AG08395 (cell line): ENCODE data around the gene CFAP410.

ENCODE experiments used
- DNase-seq: peaks from one replicate; pipeline ENCODE4 v3.0.0; 2012; ENCODE audit warnings: mixed read lengths, low spot score

CFAP410 gene

GRCh38 chr21:44338971-44339910, at the start of gene CFAP410:
CFAP410 (minus strand) TSS chr21:44339390; CDS start chr21:44339194, 196 bp downstream.
- peak; percentile 98 for DNase-seq

- DNase-seq, result no peak
Measured at GRCh38 chr21:44384968-44385367, 45.8 kb upstream of the CFAP410 start.

GRCh38 chr21:44383216-44383615, 44.0 kb upstream of the CFAP410 start:
- no peak for DNase-seq

GRCh38 chr21:44382536-44382935, 43.3 kb upstream of the CFAP410 start:
- no peak for DNase-seq

GRCh38 chr21:44381874-44382273, 42.7 kb upstream of the CFAP410 start:
- no peak for DNase-seq

GRCh38 chr21:44380876-44381275, 41.7 kb upstream of the CFAP410 start:
- no peak for DNase-seq

GRCh38 chr21:44379991-44380865, 41.0 kb upstream of the CFAP410 start:
- DNase-seq, result no peak

GRCh38 chr21:44379515-44379848, 40.3 kb upstream of the CFAP410 start:
- DNase-seq, result no peak

GRCh38 chr21:44378646-44379514, 39.7 kb upstream of the CFAP410 start:
- no peak for DNase-seq

GRCh38 chr21:44377922-44378645, 38.9 kb upstream of the CFAP410 start:
- no peak for DNase-seq

- no peak for DNase-seq
Measured at GRCh38 chr21:44377201-44377921, 38.2 kb upstream of the CFAP410 start.

- DNase-seq, result no peak
Measured at GRCh38 chr21:44376606-44377005, 37.4 kb upstream of the CFAP410 start.

GRCh38 chr21:44375761-44376241, 36.6 kb upstream of the CFAP410 start:
- no peak for DNase-seq

GRCh38 chr21:44375281-44375651, 36.1 kb upstream of the CFAP410 start:
- no peak for DNase-seq

GRCh38 chr21:44374601-44375280, 35.6 kb upstream of the CFAP410 start:
- no peak for DNase-seq

- DNase-seq, result no peak
Measured at GRCh38 chr21:44372616-44373015, 33.4 kb upstream of the CFAP410 start.

- no peak for DNase-seq
Measured at GRCh38 chr21:44371596-44371995, 32.4 kb upstream of the CFAP410 start.

GRCh38 chr21:44370786-44371410, 31.7 kb upstream of the CFAP410 start:
- DNase-seq, result no peak

GRCh38 chr21:44370027-44370735, 31.0 kb upstream of the CFAP410 start:
- DNase-seq, result peak; percentile 74
